Measurements from ENCODE around the gene WHRN. TPM values are rescaled to one million over a fixed set of nuclear protein-coding genes. Genes with fewer than 3 reads are reported as not detected.

Gene WHRN
- total RNA-seq, 2 donors from 2014 or later: 2.6 to 8.2 TPM

GRCh38 chr9:114467226-114467750 is 38.0 kb downstream of the WHRN start:
- H3K27ac ChIP-seq: no peak overlapping the region
- no peaks in the 10 kb centered on the region for H3K4me1 ChIP-seq
- no peaks in the 10 kb centered on the region for H3K36me3 ChIP-seq
- TF ChIP-seq CTCF (IDR thresholded peaks at IDR 0.05): no peak
- peaks cover 0 to 5% of the 10 kb centered on the region in 2 donors for H3K9me3 ChIP-seq
- H3K4me3 ChIP-seq: no peak overlapping the region
- no peak for DNase-seq (ENCODE audit: low spot score)
- H3K27me3 ChIP-seq: no peaks in the 10 kb centered on the region

GRCh38 chr9:114465906-114466900 is 39.1 kb downstream of the WHRN start:
- TF ChIP-seq CTCF (IDR thresholded peaks at IDR 0.05): no peak
- DNase-seq (ENCODE audit: low spot score): no peak
- H3K27ac ChIP-seq: no peak overlapping the region
- H3K9me3 ChIP-seq: peaks cover 0 to 5% of the 10 kb centered on the region in 2 donors
- no peaks in the 10 kb centered on the region for H3K27me3 ChIP-seq
- no peaks in the 10 kb centered on the region for H3K36me3 ChIP-seq
- H3K4me1 ChIP-seq: no peaks in the 10 kb centered on the region
- no peak overlapping the region for H3K4me3 ChIP-seq

GRCh38 chr9:114465417-114465816 is 39.9 kb downstream of the WHRN start:
- Histone ChIP-seq H3K36me3 (no peaks in the 10 kb centered on the region), H3K9me3 (peaks cover 0 to 5% of the 10 kb centered on the region in 2 donors), H3K27ac (no peak overlapping the region), H3K4me1 (no peaks in the 10 kb centered on the region), H3K4me3 (no peak overlapping the region), H3K27me3 (no peaks in the 10 kb centered on the region)
- DNase-seq (ENCODE audit: low spot score): no peak
- TF ChIP-seq CTCF (IDR thresholded peaks at IDR 0.05): no peak

- H3K4me1 ChIP-seq: no peaks in the 10 kb centered on the region
- no peaks in the 10 kb centered on the region for H3K27me3 ChIP-seq
- no peak overlapping the region for H3K4me3 ChIP-seq
- no peak for TF ChIP-seq CTCF (IDR thresholded peaks at IDR 0.05)
- H3K36me3 ChIP-seq: no peaks in the 10 kb centered on the region
- no peak for DNase-seq (ENCODE audit: low spot score)
- H3K9me3 ChIP-seq: peaks cover 0 to under 1% of the 10 kb centered on the region in 2 donors
- H3K27ac ChIP-seq: no peak overlapping the region
Observed at GRCh38 chr9:114464281-114465051, 40.8 kb downstream of the WHRN start.

GRCh38 chr9:114462791-114463190 is 42.5 kb downstream of the WHRN start:
- no peak for TF ChIP-seq CTCF (IDR thresholded peaks at IDR 0.05)
- Histone ChIP-seq H3K9me3 (no peaks in the 10 kb centered on the region), H3K4me1 (no peaks in the 10 kb centered on the region), H3K27ac (no peak overlapping the region), H3K27me3 (no peaks in the 10 kb centered on the region), H3K4me3 (no peak overlapping the region), H3K36me3 (no peaks in the 10 kb centered on the region)
- DNase-seq (ENCODE audit: low spot score): no peak

Data from right atrium auricular region (tissue), 2 donors.